Psoas muscle (tissue), 8 donors: ENCODE data around the gene ARHGAP15. TPM values are rescaled to one million over a fixed set of nuclear protein-coding genes. Genes with fewer than 3 reads are reported as not detected.

Experiments
- ATAC-seq, 4 donors: fragments of 200-7000 bp; cut with Tn5 transposase; one replicate each; pipeline ENCODE4 v1.9.1; 2020; ENCODE audit warnings: moderate library complexity in 3 of 4, mild to moderate bottlenecking in 2 of 4
- DNase-seq, 2 donors: peaks; one replicate each; pipeline ENCODE4 v3.0.0-alpha.2; 2020
- H3K27ac ChIP-seq: fragments of 200-600 bp; one replicate; pipeline ENCODE4 v1.8.0; 2022
- H3K27me3 ChIP-seq, 3 donors: fragments of 200-600 bp in 1 of 3; one replicate each; pipeline versions ENCODE4 v1.6.1 to v1.8.0; 2013 to 2022; ENCODE audit warnings: low read length in 2 of 3, mild to moderate bottlenecking in 2 of 3, moderate library complexity in 1 of 3; ENCODE audit not compliant: insufficient read depth in 3 of 3
- H3K36me3 ChIP-seq, 2 donors: fragments of 200-600 bp in 1 of 2; one replicate each; pipeline versions ENCODE4 v1.6.1 to v1.8.0; 2013 to 2022; ENCODE audit warnings: low read depth in 1 of 2, mild to moderate bottlenecking in 1 of 2, moderate library complexity in 1 of 2; ENCODE audit not compliant: insufficient read depth in 1 of 2
- H3K4me1 ChIP-seq: fragments of 200-600 bp; one replicate; pipeline ENCODE4 v1.8.0; 2022
- H3K4me3 ChIP-seq: fragments of 200-600 bp; one replicate; pipeline ENCODE4 v1.8.0; 2022; ENCODE audit warnings: mild to moderate bottlenecking
- H3K9me3 ChIP-seq: fragments of 200-600 bp; one replicate; pipeline ENCODE4 v1.8.0; 2022
- WGBS, 3 donors: extraction: QIAGEN DNeasy Blood & Tissue Kit; methylation state at CpG; one replicate each; pipeline versions ENCODE4 v1.1.6 to v1.1.7; 2013; 5-methylcytosine and 5-hydroxymethylcytosine counted together
- intact Hi-C, 2 donors: fragments of 100-400 bp; cut with DNase I; formaldehyde crosslinking; loops; one replicate each; pipeline versions ENCODE4 v1.11.0 to v1.14.2; 2022
- polyA plus RNA-seq, 3 donors: library from polyadenylated mRNA; stranded (reverse); fragments of 200-250 nt; gene quantifications; one replicate each; pipeline ENCODE4 v1.2.3, GENCODE V29; 2013
- total RNA-seq, 4 donors: library from RNA; stranded (reverse); fragmentation: NEBNext Ultra II Directional in 2 of 4; extraction: Animal tissue kit (Norgen Biotek cat#: 25700) in 2 of 4; gene quantifications; one replicate each; pipeline versions ENCODE4 v1.2.1 to v1.2.4, GENCODE V29; 2021 to 2023
- TF ChIP-seq, protein P1 (sequence below): fragments of 200-600 bp; IDR thresholded peaks from one replicate; pipeline ENCODE4 v1.8.0; 2022; ENCODE audit warnings: antibody characterized with exemption
- donor health status: healthy with polysubstance abuse.
- donor health status: DM: no; HTN: no; CAD: no; lungs with moderate emphysema.
- donor health status: Bipolar disorder and iron deficiency.
- donor health status: healthy.
- donor health status: DM: yes; HTN: yes; CAD: no.
- donor health status: DM: no; HTN: no; CAD: no.
- donor health status: DM: no; HTN: no; CAD: no.
- donor health status: DM: yes; HTN: yes; CAD: no.

ARHGAP15 gene
- total and polyA plus RNA-seq, 7 donors = 0.49 to 3.1 (median 0.95) TPM

GRCh38 chr2:143177096-143177786 lies 48.0 kb downstream of the ARHGAP15 start:
- intact Hi-C loops = no loop called here
- Histone ChIP-seq H3K4me3 (no peak overlapping the region), H3K27ac (no peak overlapping the region), H3K27me3 (no peaks in the 10 kb centered on the region), H3K4me1 (no peaks in the 10 kb centered on the region), H3K9me3 (no peaks in the 10 kb centered on the region), H3K36me3 (no peaks in the 10 kb centered on the region)
- TF ChIP-seq, protein P1, sequence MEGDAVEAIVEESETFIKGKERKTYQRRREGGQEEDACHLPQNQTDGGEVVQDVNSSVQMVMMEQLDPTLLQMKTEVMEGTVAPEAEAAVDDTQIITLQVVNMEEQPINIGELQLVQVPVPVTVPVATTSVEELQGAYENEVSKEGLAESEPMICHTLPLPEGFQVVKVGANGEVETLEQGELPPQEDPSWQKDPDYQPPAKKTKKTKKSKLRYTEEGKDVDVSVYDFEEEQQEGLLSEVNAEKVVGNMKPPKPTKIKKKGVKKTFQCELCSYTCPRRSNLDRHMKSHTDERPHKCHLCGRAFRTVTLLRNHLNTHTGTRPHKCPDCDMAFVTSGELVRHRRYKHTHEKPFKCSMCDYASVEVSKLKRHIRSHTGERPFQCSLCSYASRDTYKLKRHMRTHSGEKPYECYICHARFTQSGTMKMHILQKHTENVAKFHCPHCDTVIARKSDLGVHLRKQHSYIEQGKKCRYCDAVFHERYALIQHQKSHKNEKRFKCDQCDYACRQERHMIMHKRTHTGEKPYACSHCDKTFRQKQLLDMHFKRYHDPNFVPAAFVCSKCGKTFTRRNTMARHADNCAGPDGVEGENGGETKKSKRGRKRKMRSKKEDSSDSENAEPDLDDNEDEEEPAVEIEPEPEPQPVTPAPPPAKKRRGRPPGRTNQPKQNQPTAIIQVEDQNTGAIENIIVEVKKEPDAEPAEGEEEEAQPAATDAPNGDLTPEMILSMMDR = no peak
- ATAC-seq (no peak), DNase-seq (no peak)
- 63 to 73% (median 72%) methylated on average over 5 of the region's 5 CpGs for WGBS, 3 donors

- Histone ChIP-seq H3K4me3 (no peak overlapping the region), H3K9me3 (no peaks in the 10 kb centered on the region), H3K27ac (no peak overlapping the region), H3K4me1 (no peaks in the 10 kb centered on the region), H3K27me3 (no peaks in the 10 kb centered on the region), H3K36me3 (no peaks in the 10 kb centered on the region)
- ATAC-seq = no peak
- no peak for DNase-seq
- TF ChIP-seq, protein P1 = no peak
- intact Hi-C loops = no loop called here
These were observed 52.3 kb downstream of the ARHGAP15 start for GRCh38 chr2:143181494-143181893.

GRCh38 chr2:143182649-143183048 lies 53.4 kb downstream of the ARHGAP15 start:
- Histone ChIP-seq H3K27ac (no peak overlapping the region), H3K4me1 (no peaks in the 10 kb centered on the region), H3K27me3 (no peaks in the 10 kb centered on the region), H3K9me3 (no peaks in the 10 kb centered on the region), H3K36me3 (no peaks in the 10 kb centered on the region), H3K4me3 (no peak overlapping the region)
- 92 to 95% (median 92%) methylated on average over 2 of the region's 2 CpGs for WGBS, 3 donors
- ATAC-seq (no peak), DNase-seq (no peak)
- TF ChIP-seq, protein P1 = no peak
- intact Hi-C loops = no loop called here

DNA sequence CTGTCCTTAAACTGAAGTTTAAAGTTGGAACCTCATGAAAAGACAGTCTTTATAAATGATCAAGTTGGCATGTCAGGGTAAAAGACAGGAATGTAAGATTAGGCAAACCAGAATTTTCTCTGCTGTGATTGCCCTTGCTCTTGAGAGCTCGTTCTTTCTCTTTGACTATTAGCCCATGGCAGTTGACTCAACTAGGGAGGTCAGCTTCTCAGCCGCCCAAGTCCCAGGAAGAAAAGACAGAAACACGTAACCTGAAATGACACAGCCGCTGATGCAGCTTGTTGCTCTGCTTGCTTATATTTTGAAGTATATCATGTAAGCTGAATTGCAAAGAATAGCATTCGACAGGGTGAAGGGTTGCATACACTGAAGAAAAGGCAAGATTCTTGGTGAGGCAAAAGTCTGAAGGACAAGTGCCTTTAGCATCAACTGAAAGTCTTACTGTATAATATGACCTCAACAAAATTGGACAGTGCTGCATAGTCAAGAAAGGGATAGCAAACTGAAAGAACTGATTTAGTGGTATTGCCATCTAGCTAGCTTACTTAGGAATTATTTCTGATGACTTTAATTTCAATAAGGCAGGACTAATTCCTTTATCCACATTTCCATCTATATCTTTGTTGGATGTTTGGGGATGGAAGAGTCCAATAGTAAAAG lies 54.7 kb downstream of the ARHGAP15 start:
- 82 to 88% (median 84%) methylated on average over 5 of the region's 5 CpGs for WGBS, 3 donors
- Histone ChIP-seq H3K36me3 (no peaks in the 10 kb centered on the region), H3K27me3 (no peaks in the 10 kb centered on the region), H3K27ac (no peak overlapping the region), H3K4me3 (no peak overlapping the region), H3K9me3 (no peaks in the 10 kb centered on the region), H3K4me1 (no peaks in the 10 kb centered on the region)
- DNase-seq (no peak), ATAC-seq (no peak)
- intact Hi-C loops = no loop called here
- TF ChIP-seq, protein P1 = no peak
